M059J (cell line): ENCODE measurements around the gene CEP95. TPM values are rescaled to one million over a fixed set of nuclear protein-coding genes. Genes with fewer than 3 reads are reported as not detected.
A peak's percentile ranks its signal among the peaks of the same experiment; 100 is the strongest.

Experiments
- DNase-seq: peaks from one replicate; pipeline ENCODE4 v3.0.0-alpha.2; 2012; ENCODE audit warnings: low read depth
- total RNA-seq: library from RNA; depleted of rRNA; stranded (reverse); fragments of >200 nt; shearing (Covaris generic); gene quantifications from 2 replicates; pipeline ENCODE4 v1.2.3, GENCODE V29; 2014

Gene CEP95
- total RNA-seq, 1 experiment from 2014 or later: 14.0 TPM

- DNase-seq: no peak
Observed at GRCh38 chr17:64515829-64516228, 9.1 kb downstream of the CEP95 start.

GRCh38 chr17:64519601-64520000 lies 12.8 kb downstream of the CEP95 start:
- no peak for DNase-seq

- DNase-seq: no peak
Observed at GRCh38 chr17:64520359-64520758, 13.6 kb downstream of the CEP95 start.

- DNase-seq: no peak
Observed at GRCh38 chr17:64527914-64528313, 21.1 kb downstream of the CEP95 start.

- DNase-seq: no peak
Observed at GRCh38 chr17:64529221-64529620, 22.4 kb downstream of the CEP95 start.

- no peak for DNase-seq
Observed at GRCh38 chr17:64531955-64532371, 25.2 kb downstream of the CEP95 start.

- no peak for DNase-seq
Observed at GRCh38 chr17:64532409-64532808, 25.6 kb downstream of the CEP95 start.

- no peak for DNase-seq
Observed at GRCh38 chr17:64533784-64534183, 27.0 kb downstream of the CEP95 start.

GRCh38 chr17:64534187-64534586 lies 27.4 kb downstream of the CEP95 start:
- peak; percentile 24 for DNase-seq

GRCh38 chr17:64535357-64535756 lies 28.6 kb downstream of the CEP95 start:
- no peak for DNase-seq

GRCh38 chr17:64536913-64537312 lies 30.1 kb downstream of the CEP95 start:
- no peak for DNase-seq

- no peak for DNase-seq
Observed at GRCh38 chr17:64537488-64537887, 30.7 kb downstream of the CEP95 start.

- DNase-seq: no peak
Observed at GRCh38 chr17:64538508-64539130, 31.8 kb downstream of the CEP95 start.

GRCh38 chr17:64540118-64540776 lies 33.5 kb downstream of the CEP95 start:
- DNase-seq: no peak

GRCh38 chr17:64544742-64545141 lies 38.0 kb downstream of the CEP95 start:
- no peak for DNase-seq

GRCh38 chr17:64546716-64547115 lies 39.9 kb downstream of the CEP95 start:
- DNase-seq: no peak

GRCh38 chr17:64547319-64547718 lies 40.5 kb downstream of the CEP95 start:
- no peak for DNase-seq

- no peak for DNase-seq
Observed at GRCh38 chr17:64551461-64551860, 44.7 kb downstream of the CEP95 start.

- no peak for DNase-seq
Observed at GRCh38 chr17:64554028-64554637, 47.4 kb downstream of the CEP95 start.

- no peak for DNase-seq
Observed at GRCh38 chr17:64555281-64555680, 48.5 kb downstream of the CEP95 start.

- no peak for DNase-seq
Observed at GRCh38 chr17:64564098-64564497, 57.3 kb downstream of the CEP95 start.

GRCh38 chr17:64565563-64565962 lies 58.8 kb downstream of the CEP95 start:
- peak; percentile 30 for DNase-seq

- no peak for DNase-seq
Observed at GRCh38 chr17:64571746-64572145, 65.0 kb downstream of the CEP95 start.
